ENCODE data around the gene PRSS53. TPM values are rescaled to one million over a fixed set of nuclear protein-coding genes. Genes with fewer than 3 reads are reported as not detected.

Gene PRSS53
- total RNA-seq, 4 donors from 2014 or later = 0.25 to 4.4 (median 2.6) TPM

- H3K27me3 ChIP-seq = no peaks in the 10 kb centered on the region
- H3K9me3 ChIP-seq = no peaks in the 10 kb centered on the region
- no peak for TF ChIP-seq POLR2A (IDR thresholded peaks at IDR 0.05)
- TF ChIP-seq POLR2AphosphoS5 (IDR thresholded peaks at IDR 0.05) = no peak
- TF ChIP-seq CTCF (IDR thresholded peaks at IDR 0.05) = no peak
- TF ChIP-seq EP300 (IDR thresholded peaks at IDR 0.05) = no peak
- peaks cover 0 to 100% of the 10 kb centered on the region in 2 donors for H3K36me3 ChIP-seq
- H3K4me3 ChIP-seq = no peak overlapping the region
- peaks cover 0 to 17% (median 3%) of the 10 kb centered on the region in 3 donors for H3K4me1 ChIP-seq
- WGBS, 2 donors (ENCODE audit: low coverage in 1 of 2) = no CpG with 5 or more reads among the region's 6 CpGs
- H3K27ac ChIP-seq = no peak overlapping the region
- ATAC-seq = no peak
Measured at GRCh38 chr16:31086629-31086906, 2.2 kb downstream of the PRSS53 start.

GRCh38 chr16:31085873-31086628 is 2.7 kb downstream of the PRSS53 start:
- TF ChIP-seq CTCF (IDR thresholded peaks at IDR 0.05) (no peak), POLR2A (IDR thresholded peaks at IDR 0.05) (no peak), EP300 (IDR thresholded peaks at IDR 0.05) (no peak), POLR2AphosphoS5 (IDR thresholded peaks at IDR 0.05) (no peak)
- ATAC-seq = no peak
- WGBS, 2 donors (ENCODE audit: low coverage in 1 of 2) = 85% methylated on average over 8 of the region's 18 CpGs; no CpG with 5 or more reads in 1 of the 2 donors
- H3K27ac ChIP-seq = no peak overlapping the region
- peaks cover 0 to 22% (median 3%) of the 10 kb centered on the region in 3 donors for H3K4me1 ChIP-seq
- H3K36me3 ChIP-seq = peaks cover 0 to 100% of the 10 kb centered on the region in 2 donors
- H3K27me3 ChIP-seq = no peaks in the 10 kb centered on the region
- H3K9me3 ChIP-seq = no peaks in the 10 kb centered on the region
- no peak overlapping the region for H3K4me3 ChIP-seq

- no peak for ATAC-seq
- no peaks in the 10 kb centered on the region for H3K27me3 ChIP-seq
- H3K36me3 ChIP-seq = peaks cover 0 to 100% of the 10 kb centered on the region in 2 donors
- WGBS, 2 donors (ENCODE audit: low coverage in 1 of 2) = 64 to 86% methylated on average over 5 to 7 of the region's 8 CpGs
- H3K4me1 ChIP-seq = peaks cover 0 to 25% (median 3%) of the 10 kb centered on the region in 3 donors
- H3K9me3 ChIP-seq = no peaks in the 10 kb centered on the region
- no peak overlapping the region for H3K4me3 ChIP-seq
- no peak overlapping the region for H3K27ac ChIP-seq
- TF ChIP-seq EP300 (IDR thresholded peaks at IDR 0.05) = no peak
- no peak for TF ChIP-seq POLR2A (IDR thresholded peaks at IDR 0.05)
- no peak for TF ChIP-seq POLR2AphosphoS5 (IDR thresholded peaks at IDR 0.05)
- no peak for TF ChIP-seq CTCF (IDR thresholded peaks at IDR 0.05)
Measured at GRCh38 chr16:31085411-31085810, 3.3 kb downstream of the PRSS53 start.

GRCh38 chr16:31084584-31085302 is 4.0 kb downstream of the PRSS53 start:
- no peak for ATAC-seq
- H3K27me3 ChIP-seq = no peaks in the 10 kb centered on the region
- no peak overlapping the region for H3K27ac ChIP-seq
- H3K4me1 ChIP-seq = peaks cover 0 to 25% (median 3%) of the 10 kb centered on the region in 3 donors
- no CpG with 5 or more reads among the region's 16 CpGs for WGBS, 2 donors (ENCODE audit: low coverage in 1 of 2)
- no peaks in the 10 kb centered on the region for H3K9me3 ChIP-seq
- TF ChIP-seq EP300 (IDR thresholded peaks at IDR 0.05) (no peak), POLR2AphosphoS5 (IDR thresholded peaks at IDR 0.05) (no peak), CTCF (IDR thresholded peaks at IDR 0.05) (no peak), POLR2A (IDR thresholded peaks at IDR 0.05) (no peak)
- H3K4me3 ChIP-seq = no peak overlapping the region
- H3K36me3 ChIP-seq = peaks cover 0 to 100% of the 10 kb centered on the region in 2 donors

Measured in gastroesophageal sphincter (tissue), 4 donors.